NCI-H187 treated with DMSO at 0.1 percent for 48 hours (cell line): Measurements from ENCODE around the gene ANXA11.

Experiments used
- DNase-seq: peaks from one replicate; lab custom pipeline; 2025; lab: John Stamatoyannopoulos, UW

The ANXA11 gene

GRCh38 chr10:80165173-80165572, 40.2 kb downstream of the ANXA11 start:
- no peak for DNase-seq

- no peak for DNase-seq
Measured at GRCh38 chr10:80164596-80164995, 40.7 kb downstream of the ANXA11 start.

GRCh38 chr10:80163741-80164341, 41.5 kb downstream of the ANXA11 start:
- DNase-seq: no peak

- no peak for DNase-seq
Measured at GRCh38 chr10:80161321-80162083, 43.8 kb downstream of the ANXA11 start.

- no peak for DNase-seq
Measured at GRCh38 chr10:80160361-80161320, 44.7 kb downstream of the ANXA11 start.

- DNase-seq: no peak
Measured at GRCh38 chr10:80159166-80159873, 46.0 kb downstream of the ANXA11 start.

- no peak for DNase-seq
Measured at GRCh38 chr10:80158598-80159127, 46.7 kb downstream of the ANXA11 start.

- no peak for DNase-seq
Measured at GRCh38 chr10:80158126-80158525, 47.2 kb downstream of the ANXA11 start.

- no peak for DNase-seq
Measured at GRCh38 chr10:80157561-80157960, 47.8 kb downstream of the ANXA11 start.

GRCh38 chr10:80156216-80156615, 49.1 kb downstream of the ANXA11 start:
- no peak for DNase-seq

- no peak for DNase-seq
Measured at GRCh38 chr10:80155696-80156215, 49.6 kb downstream of the ANXA11 start.

GRCh38 chr10:80154978-80155695, 50.2 kb downstream of the ANXA11 start:
- DNase-seq: no peak

GRCh38 chr10:80154626-80154977, 50.7 kb downstream of the ANXA11 start:
- no peak for DNase-seq

- DNase-seq: no peak
Measured at GRCh38 chr10:80153460-80153859, 51.9 kb downstream of the ANXA11 start.

GRCh38 chr10:80152820-80153219, 52.5 kb downstream of the ANXA11 start:
- no peak for DNase-seq

GRCh38 chr10:80150172-80150571, 55.2 kb downstream of the ANXA11 start:
- no peak for DNase-seq

GRCh38 chr10:80149123-80149522, 56.2 kb downstream of the ANXA11 start:
- DNase-seq: no peak

GRCh38 chr10:80148166-80148805, 57.1 kb downstream of the ANXA11 start:
- DNase-seq: no peak

GRCh38 chr10:80146918-80147317, 58.4 kb downstream of the ANXA11 start:
- no peak for DNase-seq
